KMS-11 (cell line): ENCODE data around the gene JARID2.

Experiments
- H2AFZ ChIP-seq: fragments of 200-600 bp; sonication (generic); 2 replicates; pipeline ENCODE4 v1.6.1; 2016; ENCODE audit warnings: antibody characterized with exemption, mixed run types, low read depth
- H3K27ac ChIP-seq: fragments of 200-600 bp; sonication (generic); 2 replicates; pipeline ENCODE4 v1.6.1; 2016; ENCODE audit warnings: mild to moderate bottlenecking, mixed run types
- H3K27me3 ChIP-seq: fragments of 200-600 bp; sonication (generic); 2 replicates; pipeline ENCODE4 v1.6.1; 2017; ENCODE audit warnings: mild to moderate bottlenecking, low read depth, mixed run types, moderate library complexity; ENCODE audit not compliant: insufficient read depth
- H3K36me3 ChIP-seq: fragments of 200-600 bp; sonication (generic); 2 replicates; pipeline ENCODE4 v1.6.1; 2017; ENCODE audit warnings: mild to moderate bottlenecking, mixed run types; ENCODE audit not compliant: insufficient read depth
- H3K4me1 ChIP-seq: fragments of 200-600 bp; sonication (generic); 2 replicates; pipeline ENCODE4 v1.6.1; 2016; ENCODE audit warnings: mild to moderate bottlenecking, low read depth, mixed run types; ENCODE audit not compliant: poor library complexity, severe bottlenecking
- H3K4me2 ChIP-seq: fragments of 200-600 bp; sonication (generic); 2 replicates; pipeline ENCODE4 v1.7.0; 2016; ENCODE audit warnings: mild to moderate bottlenecking, mixed run types
- H3K4me3 ChIP-seq: fragments of 200-600 bp; sonication (generic); IDR thresholded peaks from 2 replicates; pipeline ENCODE4 v1.6.1; 2017; ENCODE audit warnings: low read depth, low read length, mixed read lengths; ENCODE audit not compliant: insufficient read depth
- H3K79me2 ChIP-seq: fragments of 200-600 bp; sonication (generic); 2 replicates; pipeline ENCODE4 v1.6.1; 2016; ENCODE audit warnings: low read depth, mixed run types; ENCODE audit not compliant: insufficient read depth
- H3K9ac ChIP-seq: fragments of 200-600 bp; sonication (generic); 2 replicates; pipeline ENCODE4 v1.6.1; 2016; ENCODE audit warnings: mild to moderate bottlenecking, mixed run types
- H4K20me1 ChIP-seq: fragments of 200-600 bp; sonication (generic); 2 replicates; pipeline ENCODE4 v1.6.1; 2016; ENCODE audit warnings: mild to moderate bottlenecking, mixed run types; ENCODE audit not compliant: insufficient read depth
- CTCF ChIP-seq: fragments of 200-600 bp; sonication (generic); conservative IDR thresholded peaks from 2 replicates; pipeline ENCODE4 v1.6.1; 2017; ENCODE audit warnings: low read depth, mild to moderate bottlenecking, antibody characterized with exemption, low read length, moderate library complexity, mixed read lengths

JARID2 gene

DNA sequence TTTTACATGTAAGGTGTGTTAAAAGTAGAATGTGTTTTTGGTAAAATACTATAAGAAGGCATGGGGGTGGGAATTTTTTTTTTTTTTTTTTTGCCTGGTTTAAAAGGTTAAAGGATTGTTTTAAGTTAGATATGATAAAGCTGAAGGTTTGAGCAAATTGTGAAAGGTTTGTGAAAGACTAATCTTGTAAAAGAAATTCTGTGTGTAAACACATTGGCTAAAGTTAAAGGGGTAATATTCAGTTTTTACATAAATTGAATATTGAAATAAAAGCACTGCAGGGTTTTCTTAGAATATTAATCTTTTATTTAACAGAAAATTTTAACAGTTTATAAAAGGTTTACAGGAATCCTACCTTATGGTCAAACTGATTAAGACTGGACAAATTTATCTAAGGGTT is 311.3 kb downstream of the JARID2 start:
- H3K79me2 ChIP-seq = no peaks in the 10 kb centered on the region
- no peak overlapping the region for H3K4me3 ChIP-seq
- H4K20me1 ChIP-seq = no peaks in the 10 kb centered on the region
- no peak for TF ChIP-seq CTCF
- no peak overlapping the region for H2AFZ ChIP-seq
- H3K27me3 ChIP-seq = no peaks in the 10 kb centered on the region
- H3K27ac ChIP-seq = no peak overlapping the region
- H3K9ac ChIP-seq = no peak overlapping the region
- no peak overlapping the region for H3K4me2 ChIP-seq
- no peaks in the 10 kb centered on the region for H3K36me3 ChIP-seq
- no peaks in the 10 kb centered on the region for H3K4me1 ChIP-seq

GRCh38 chr6:15560713-15561112 is 314.8 kb downstream of the JARID2 start:
- TF ChIP-seq CTCF = no peak
- Histone ChIP-seq H3K27me3 (no peaks in the 10 kb centered on the region), H4K20me1 (no peaks in the 10 kb centered on the region), H3K36me3 (no peaks in the 10 kb centered on the region), H3K79me2 (no peaks in the 10 kb centered on the region), H2AFZ (no peak overlapping the region), H3K9ac (no peak overlapping the region), H3K27ac (no peak overlapping the region), H3K4me3 (no peak overlapping the region), H3K4me2 (no peak overlapping the region), H3K4me1 (no peaks in the 10 kb centered on the region)

- Histone ChIP-seq H3K36me3 (no peaks in the 10 kb centered on the region), H3K9ac (no peak overlapping the region), H3K4me3 (no peak overlapping the region), H4K20me1 (no peaks in the 10 kb centered on the region), H3K4me1 (no peaks in the 10 kb centered on the region), H2AFZ (no peak overlapping the region), H3K27me3 (no peaks in the 10 kb centered on the region), H3K79me2 (no peaks in the 10 kb centered on the region), H3K4me2 (no peak overlapping the region), H3K27ac (no peak overlapping the region)
- TF ChIP-seq CTCF = no peak
Measured at GRCh38 chr6:15561447-15562199, 315.8 kb downstream of the JARID2 start.

GRCh38 chr6:15562977-15563376 is 317.1 kb downstream of the JARID2 start:
- Histone ChIP-seq H2AFZ (no peak overlapping the region), H3K36me3 (no peaks in the 10 kb centered on the region), H3K4me2 (no peak overlapping the region), H3K4me1 (no peaks in the 10 kb centered on the region), H4K20me1 (no peaks in the 10 kb centered on the region), H3K27me3 (no peaks in the 10 kb centered on the region), H3K4me3 (no peak overlapping the region), H3K27ac (no peak overlapping the region), H3K79me2 (no peaks in the 10 kb centered on the region), H3K9ac (no peak overlapping the region)
- no peak for TF ChIP-seq CTCF
